GM19463 (cell line): Measurements from ENCODE around the gene DES.

ENCODE experiments used
- ATAC-seq: cut with Tn5 transposase; IDR thresholded peaks from one replicate; pipeline ENCODE4 v1.9.1; 2021; ENCODE audit warnings: mild to moderate bottlenecking, moderate library complexity; ENCODE audit not compliant: unreplicated experiment

DES gene

GRCh38 chr2:219452361-219453317 lies 34.5 kb downstream of the DES start:
- ATAC-seq = no peak

- no peak for ATAC-seq
These were observed 35.8 kb downstream of the DES start for GRCh38 chr2:219453671-219454590.

GRCh38 chr2:219455581-219455980 lies 37.4 kb downstream of the DES start:
- no peak for ATAC-seq

- ATAC-seq = no peak
These were observed 39.7 kb downstream of the DES start for GRCh38 chr2:219457784-219458369.

GRCh38 chr2:219458996-219459395 lies 40.8 kb downstream of the DES start:
- ATAC-seq = no peak

- no peak for ATAC-seq
These were observed 41.5 kb downstream of the DES start for GRCh38 chr2:219459460-219460311.

- no peak for ATAC-seq
These were observed 42.3 kb downstream of the DES start for GRCh38 chr2:219460424-219460926.

GRCh38 chr2:219461047-219461514 lies 42.9 kb downstream of the DES start:
- no peak for ATAC-seq

GRCh38 chr2:219461669-219462068 lies 43.5 kb downstream of the DES start:
- ATAC-seq = no peak

GRCh38 chr2:219462349-219462748 lies 44.2 kb downstream of the DES start:
- no peak for ATAC-seq

GRCh38 chr2:219464286-219465032 lies 46.3 kb downstream of the DES start:
- no peak for ATAC-seq

GRCh38 chr2:219465659-219466561 lies 47.7 kb downstream of the DES start:
- ATAC-seq = no peak

- ATAC-seq = no peak
These were observed 48.9 kb downstream of the DES start for GRCh38 chr2:219466816-219467735.

GRCh38 chr2:219467736-219468075 lies 49.5 kb downstream of the DES start:
- no peak for ATAC-seq

GRCh38 chr2:219468410-219469185 lies 50.4 kb downstream of the DES start:
- ATAC-seq = no peak

GRCh38 chr2:219469186-219469724 lies 51.1 kb downstream of the DES start:
- ATAC-seq = no peak
